Tibial nerve (tissue), 4 donors: Measurements from ENCODE around the gene MRGPRE. TPM values are rescaled to one million over a fixed set of nuclear protein-coding genes. Genes with fewer than 3 reads are reported as not detected.

Experiments
- DNase-seq, 2 donors: peaks; one replicate each; pipeline ENCODE4 v3.0.0-alpha.2; 2019; ENCODE audit warnings: low spot score in 2 of 2
- H3K27ac ChIP-seq, 4 donors: fragments of 200-600 bp; sonication (generic) in 3 of 4; one replicate each; pipeline ENCODE4 v1.5.1; 2017 to 2019; ENCODE audit warnings: mild to moderate bottlenecking in 1 of 4
- H3K27me3 ChIP-seq, 2 donors: fragments of 200-600 bp; sonication (generic) in 1 of 2; one replicate each; pipeline versions ENCODE4 v1.5.1 to v1.6.0; 2017 to 2019
- H3K36me3 ChIP-seq, 3 donors: fragments of 200-600 bp; sonication (generic); one replicate each; pipeline ENCODE4 v1.5.1; 2018 to 2019
- H3K4me1 ChIP-seq, 4 donors: fragments of 200-600 bp; sonication (generic) in 3 of 4; one replicate each; pipeline ENCODE4 v1.5.1; 2017 to 2019
- H3K4me3 ChIP-seq, 4 donors: fragments of 200-600 bp; sonication (generic) in 3 of 4; one replicate each; pipeline ENCODE4 v1.5.1; 2017 to 2019; ENCODE audit warnings: mild to moderate bottlenecking in 1 of 4, moderate library complexity in 1 of 4
- H3K9me3 ChIP-seq, 4 donors: fragments of 200-600 bp; sonication (generic) in 3 of 4; one replicate each; pipeline ENCODE4 v1.5.1; 2017 to 2019
- CTCF ChIP-seq, 5 experiments: fragments of 200-600 bp in 3 of 5; fragments of 450-650 bp in 2 of 5; sonication (generic) in 3 of 5; IDR thresholded peaks; one replicate each; pipeline ENCODE4 v1.5.1; 2016 to 2019; ENCODE audit warnings: antibody characterized with exemption in 5 of 5, mild to moderate bottlenecking in 3 of 5, moderate library complexity in 2 of 5
- EP300 ChIP-seq, 2 donors: sonication (generic); formaldehyde crosslinking; IDR thresholded peaks; one replicate each; pipeline ENCODE4 v1.6.1; 2017; ENCODE audit warnings: antibody characterized with exemption in 2 of 2, mild to moderate bottlenecking in 1 of 2
- POLR2A ChIP-seq, 2 donors: fragments of 450-650 bp; IDR thresholded peaks; one replicate each; pipeline ENCODE4 v1.6.1; 2017; ENCODE audit warnings: antibody characterized with exemption in 2 of 2, mild to moderate bottlenecking in 2 of 2, moderate library complexity in 2 of 2
- WGBS, 2 donors: methylation state at CpG; one replicate each; pipeline ENCODE4 v1.1.5; 2018; 5-methylcytosine and 5-hydroxymethylcytosine counted together
- total RNA-seq, 4 donors: library from RNA; depleted of rRNA; stranded (reverse); fragments of >200 nt; gene quantifications; one replicate each; pipeline ENCODE4 v1.1.0, GENCODE V29; 2016

The MRGPRE gene
- total RNA-seq, 4 donors from 2014 or later: 0.66 TPM; not detected in 3

GRCh38 chr11:3202305-3202704, 29.9 kb downstream of the MRGPRE start:
- Histone ChIP-seq H3K4me1 (peaks cover 0 to 24% (median 7%) of the 10 kb centered on the region in 4 donors), H3K4me3 (no peak overlapping the region), H3K9me3 (no peaks in the 10 kb centered on the region), H3K27me3 (peaks cover 0 to 53% of the 10 kb centered on the region in 2 donors), H3K27ac (no peak overlapping the region), H3K36me3 (no peaks in the 10 kb centered on the region)
- no peak for TF ChIP-seq POLR2A (IDR thresholded peaks at IDR 0.05)
- no peak for TF ChIP-seq CTCF (IDR thresholded peaks at IDR 0.05)
- DNase-seq: no peak
- WGBS, 2 donors: 55 to 60% methylated on average over 6 to 7 of the region's 7 CpGs

GRCh38 chr11:3201677-3202181, 30.5 kb downstream of the MRGPRE start:
- Histone ChIP-seq H3K4me1 (peaks cover 0 to 24% (median 7%) of the 10 kb centered on the region in 4 donors), H3K27me3 (peaks cover 0 to 54% of the 10 kb centered on the region in 2 donors), H3K4me3 (no peak overlapping the region), H3K27ac (no peak overlapping the region), H3K9me3 (no peaks in the 10 kb centered on the region), H3K36me3 (no peaks in the 10 kb centered on the region)
- WGBS, 2 donors: 68 to 74% methylated on average over 14 to 17 of the region's 17 CpGs
- TF ChIP-seq EP300 (IDR thresholded peaks at IDR 0.05) (no peak), CTCF (IDR thresholded peaks at IDR 0.05) (no peak)
- DNase-seq: no peak

- no peaks in the 10 kb centered on the region for H3K9me3 ChIP-seq
- H3K4me3 ChIP-seq: no peak overlapping the region
- 70 to 80% methylated on average over 14 of the region's 15 CpGs for whole genome bisulfite sequencing, 2 donors
- H3K4me1 ChIP-seq: peaks cover 0 to 24% (median 7%) of the 10 kb centered on the region in 4 donors
- H3K27me3 ChIP-seq: peaks cover 0 to 60% of the 10 kb centered on the region in 2 donors
- H3K36me3 ChIP-seq: no peaks in the 10 kb centered on the region
- no peak for DNase-seq
- no peak for TF ChIP-seq EP300 (IDR thresholded peaks at IDR 0.05)
- no peak for TF ChIP-seq POLR2A (IDR thresholded peaks at IDR 0.05)
- TF ChIP-seq CTCF (IDR thresholded peaks at IDR 0.05): no peak
- H3K27ac ChIP-seq: no peak overlapping the region
These were observed 31.1 kb downstream of the MRGPRE start for GRCh38 chr11:3201112-3201581.

GRCh38 chr11:3200388-3201111, 31.7 kb downstream of the MRGPRE start:
- H3K9me3 ChIP-seq: no peaks in the 10 kb centered on the region
- TF ChIP-seq EP300 (IDR thresholded peaks at IDR 0.05) (no peak), CTCF (IDR thresholded peaks at IDR 0.05) (no peak), POLR2A (IDR thresholded peaks at IDR 0.05) (no peak)
- peaks cover 0 to 60% of the 10 kb centered on the region in 2 donors for H3K27me3 ChIP-seq
- H3K4me1 ChIP-seq: peaks cover 0 to 19% (median 6%) of the 10 kb centered on the region in 4 donors
- DNase-seq: no peak
- H3K27ac ChIP-seq: no peak overlapping the region
- 82 to 84% methylated on average over 10 to 12 of the region's 12 CpGs for WGBS, 2 donors
- no peak overlapping the region for H3K4me3 ChIP-seq
- no peaks in the 10 kb centered on the region for H3K36me3 ChIP-seq

GRCh38 chr11:3199537-3200295, 32.5 kb downstream of the MRGPRE start:
- TF ChIP-seq CTCF (IDR thresholded peaks at IDR 0.05) (no peak), EP300 (IDR thresholded peaks at IDR 0.05) (no peak), POLR2A (IDR thresholded peaks at IDR 0.05) (no peak)
- no peak for DNase-seq
- H3K27me3 ChIP-seq: peaks cover 0 to 60% of the 10 kb centered on the region in 2 donors

More at GRCh38 chr11:3199537-3200295, 32.5 kb downstream of the MRGPRE start:
- H3K4me3 ChIP-seq: no peak overlapping the region
- 74 to 82% methylated on average over 17 to 18 of the region's 19 CpGs for WGBS, 2 donors
- no peaks in the 10 kb centered on the region for H3K36me3 ChIP-seq
- no peak overlapping the region for H3K27ac ChIP-seq
- H3K4me1 ChIP-seq: peaks cover 0 to 12% (median 2%) of the 10 kb centered on the region in 4 donors
- H3K9me3 ChIP-seq: no peaks in the 10 kb centered on the region
